Peyer's patch (tissue), 4 donors: Measurements from ENCODE around the gene SNUPN. TPM values are rescaled to one million over a fixed set of nuclear protein-coding genes. Genes with fewer than 3 reads are reported as not detected.

Experiments
- DNase-seq, 3 donors: peaks; one replicate each; pipeline ENCODE4 v3.0.0-alpha.2; 2017 to 2019
- H3K27ac ChIP-seq, 4 donors: fragments of 200-600 bp; sonication (generic); one replicate each; pipeline ENCODE4 v1.5.1; 2016 to 2019
- H3K27me3 ChIP-seq, 2 donors: fragments of 200-600 bp; sonication (generic); one replicate each; pipeline ENCODE4 v1.5.1; 2019
- H3K36me3 ChIP-seq, 3 donors: fragments of 200-600 bp; sonication (generic); one replicate each; pipeline ENCODE4 v1.5.1; 2016 to 2019
- H3K4me1 ChIP-seq, 4 donors: fragments of 200-600 bp; sonication (generic); one replicate each; pipeline ENCODE4 v1.5.1; 2016 to 2019
- H3K4me3 ChIP-seq, 4 donors: fragments of 200-600 bp; sonication (generic); 1 replicate in 3 of 4; 2 replicates in 1 of 4; pipeline ENCODE4 v1.5.1; 2016 to 2019; ENCODE audit warnings: mild to moderate bottlenecking in 1 of 4
- H3K9me3 ChIP-seq, 4 donors: fragments of 200-600 bp; sonication (generic); one replicate each; pipeline ENCODE4 v1.5.1; 2016 to 2019; ENCODE audit warnings: mild to moderate bottlenecking in 1 of 4
- POLR2A ChIP-seq, 2 donors: fragments of 450-650 bp; IDR thresholded peaks; one replicate each; pipeline ENCODE4 v1.5.1; 2017; ENCODE audit warnings: antibody characterized with exemption in 2 of 2, mild to moderate bottlenecking in 2 of 2, moderate library complexity in 2 of 2
- total RNA-seq, 4 donors: library from RNA; depleted of rRNA; stranded (reverse); fragments of >200 nt; gene quantifications; one replicate each; pipeline ENCODE4 v1.1.0, GENCODE V29; 2016
- TF ChIP-seq, protein P1 (sequence below), 6 experiments: fragments of 450-650 bp in 4 of 6; fragments of 200-600 bp in 2 of 6; sonication (generic) in 1 of 6; IDR thresholded peaks; one replicate each; pipeline ENCODE4 v1.5.1; 2017 to 2019; ENCODE audit warnings: antibody characterized with exemption in 6 of 6, mild to moderate bottlenecking in 3 of 6, moderate library complexity in 1 of 6

Gene SNUPN
- total RNA-seq: 10 to 100 TPM; 11.5 to 32.2 (median 17.4) TPM

DNA sequence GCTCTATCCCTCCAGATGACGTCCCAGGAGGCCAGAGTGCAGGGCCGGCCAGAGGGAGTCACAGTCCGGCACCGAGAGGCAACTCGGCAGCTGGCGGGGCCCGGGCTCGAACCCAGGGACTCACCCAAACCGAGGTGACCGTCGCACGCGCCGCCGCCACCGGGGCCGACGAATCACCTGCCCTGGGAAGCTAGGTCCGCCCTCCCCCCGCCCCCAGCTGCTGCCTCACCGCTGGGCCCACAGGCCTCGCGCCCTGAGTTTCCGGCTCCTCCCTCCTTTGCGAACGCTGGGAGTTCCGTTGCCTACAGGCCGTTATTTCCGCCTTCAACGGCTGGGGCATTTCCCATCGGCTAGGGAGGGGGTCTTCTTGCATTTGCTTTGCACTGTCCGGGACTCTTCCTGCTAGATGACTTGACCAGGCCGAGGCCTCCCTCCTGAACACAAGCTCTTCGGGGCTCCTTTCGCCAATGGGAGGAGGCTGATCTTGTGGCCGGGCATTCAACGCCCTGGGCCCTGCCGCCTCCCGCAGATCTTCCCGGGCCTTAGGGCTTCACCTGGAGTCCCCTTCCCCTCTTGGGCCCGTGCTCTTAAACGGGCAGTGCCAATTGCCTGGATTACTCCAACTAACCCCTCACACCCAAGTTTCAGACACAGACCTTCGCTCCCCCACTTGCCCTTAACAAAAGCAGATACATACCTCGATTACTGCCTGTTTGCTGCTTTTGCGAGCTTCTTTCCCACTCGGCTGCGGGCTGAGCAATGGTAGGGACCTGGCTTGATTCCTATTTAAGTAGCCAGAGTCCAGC, at the start of gene SNUPN:
SNUPN (minus strand) TSS at position 184 of the 806 bp plus-strand sequence. CDS start 4,674 bp downstream, outside the sequence.
- Histone ChIP-seq H3K27me3 (no peaks in the 10 kb centered on the region), H3K27ac (peak within 1 kb of the TSS; percentile 91 to 97 (median 93)), H3K9me3 (no peaks in the 10 kb centered on the region), H3K4me3 (peak within 1 kb of the TSS; percentile 88 to 93 (median 92)), H3K36me3 (no peaks in the 10 kb centered on the region), H3K4me1 (peaks cover 0 to 19% (median 0%) of the 10 kb centered on the region in 4 donors)
- peak; percentile 94 to 98 (median 97) for DNase-seq
- TF ChIP-seq, protein P1, sequence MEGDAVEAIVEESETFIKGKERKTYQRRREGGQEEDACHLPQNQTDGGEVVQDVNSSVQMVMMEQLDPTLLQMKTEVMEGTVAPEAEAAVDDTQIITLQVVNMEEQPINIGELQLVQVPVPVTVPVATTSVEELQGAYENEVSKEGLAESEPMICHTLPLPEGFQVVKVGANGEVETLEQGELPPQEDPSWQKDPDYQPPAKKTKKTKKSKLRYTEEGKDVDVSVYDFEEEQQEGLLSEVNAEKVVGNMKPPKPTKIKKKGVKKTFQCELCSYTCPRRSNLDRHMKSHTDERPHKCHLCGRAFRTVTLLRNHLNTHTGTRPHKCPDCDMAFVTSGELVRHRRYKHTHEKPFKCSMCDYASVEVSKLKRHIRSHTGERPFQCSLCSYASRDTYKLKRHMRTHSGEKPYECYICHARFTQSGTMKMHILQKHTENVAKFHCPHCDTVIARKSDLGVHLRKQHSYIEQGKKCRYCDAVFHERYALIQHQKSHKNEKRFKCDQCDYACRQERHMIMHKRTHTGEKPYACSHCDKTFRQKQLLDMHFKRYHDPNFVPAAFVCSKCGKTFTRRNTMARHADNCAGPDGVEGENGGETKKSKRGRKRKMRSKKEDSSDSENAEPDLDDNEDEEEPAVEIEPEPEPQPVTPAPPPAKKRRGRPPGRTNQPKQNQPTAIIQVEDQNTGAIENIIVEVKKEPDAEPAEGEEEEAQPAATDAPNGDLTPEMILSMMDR (IDR thresholded peaks at IDR 0.05): peak in 1 of 6 experiments; percentile 13
- peak; percentile 16 to 28 for TF ChIP-seq POLR2A (IDR thresholded peaks at IDR 0.05)

DNA sequence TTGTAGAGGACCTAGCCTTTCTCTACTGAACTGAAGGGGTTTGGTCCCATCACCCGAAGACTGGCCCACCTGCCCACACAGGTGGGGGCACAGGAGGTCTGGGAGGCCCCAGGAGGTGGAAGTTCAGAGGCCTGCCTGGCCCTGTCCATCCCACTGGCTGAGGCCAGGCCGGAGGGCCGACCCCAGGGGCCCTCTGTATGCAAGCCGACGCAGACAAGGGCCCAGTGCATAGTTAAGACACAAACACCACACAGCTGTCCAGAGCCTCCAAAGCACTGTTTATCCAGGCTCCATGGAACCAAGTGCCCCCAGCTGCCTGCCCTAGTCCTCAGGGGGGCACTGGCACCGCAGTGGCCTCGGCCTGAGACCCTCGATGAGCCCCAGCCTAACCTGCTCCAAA, 48.8 kb upstream of the SNUPN start:
- H3K27ac ChIP-seq: no peak overlapping the region

DNA sequence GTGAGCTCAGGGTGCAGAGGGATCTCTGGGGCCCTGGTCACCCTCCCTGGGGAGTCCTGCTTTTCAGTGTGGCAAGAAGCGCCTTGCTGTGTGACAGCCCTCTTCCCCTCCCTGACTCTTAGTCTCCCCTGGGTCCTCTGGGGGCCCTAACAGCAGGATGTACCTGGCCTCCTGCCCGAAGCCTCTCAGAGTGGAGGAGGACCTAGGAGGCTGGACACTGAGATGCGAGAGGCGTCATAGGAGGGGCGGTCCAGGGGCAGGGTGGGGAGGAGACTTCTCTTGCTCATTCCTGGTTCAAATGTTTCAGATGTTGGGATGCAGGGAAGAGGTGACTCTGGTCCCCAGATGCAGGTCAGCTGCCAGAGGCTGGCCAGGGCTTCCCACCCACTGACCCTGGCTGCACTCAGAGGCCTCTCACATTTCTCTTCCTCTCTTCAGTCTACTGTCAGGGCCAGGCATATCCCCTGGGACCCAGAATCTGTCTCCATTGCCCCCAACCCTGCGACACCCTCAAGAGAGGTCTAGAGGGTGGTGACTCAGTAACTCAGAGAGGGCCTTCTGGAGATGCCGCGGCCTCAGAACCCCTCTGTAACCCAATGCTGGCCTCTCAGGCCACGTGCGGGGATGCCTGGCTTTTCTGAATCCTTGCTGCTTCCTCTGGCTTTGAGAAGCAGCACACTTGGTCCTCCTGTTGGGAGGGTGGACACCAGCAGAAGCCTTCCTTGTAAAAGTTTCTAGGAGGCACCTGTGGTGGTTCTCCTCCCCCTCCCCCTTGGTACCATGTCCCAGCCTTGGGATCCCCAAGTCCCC, 48.1 kb upstream of the SNUPN start:
- Histone ChIP-seq H3K36me3 (peaks cover 0 to 3% (median 0%) of the 10 kb centered on the region in 3 donors), H3K27ac (peak overlapping the region; percentile 52 to 81 (median 63)), H3K4me1 (peaks cover 0 to 17% (median 0%) of the 10 kb centered on the region in 4 donors), H3K4me3 (no peak overlapping the region), H3K9me3 (no peaks in the 10 kb centered on the region), H3K27me3 (no peaks in the 10 kb centered on the region)
- TF ChIP-seq, protein P1 (IDR thresholded peaks at IDR 0.05): no peak
- no peak for TF ChIP-seq POLR2A (IDR thresholded peaks at IDR 0.05)
- peak in 1 of 3 donors; percentile 65 for DNase-seq

More for the DNA sequence above, 48.8 kb upstream of the SNUPN start:
- DNase-seq: no peak
- Histone ChIP-seq H3K9me3 (no peaks in the 10 kb centered on the region), H3K27me3 (no peaks in the 10 kb centered on the region), H3K36me3 (peaks cover 0 to 3% (median 0%) of the 10 kb centered on the region in 3 donors), H3K4me1 (peaks cover 0 to 17% (median 0%) of the 10 kb centered on the region in 4 donors), H3K4me3 (no peak overlapping the region)
- TF ChIP-seq, protein P1 (IDR thresholded peaks at IDR 0.05): no peak
- TF ChIP-seq POLR2A (IDR thresholded peaks at IDR 0.05): no peak

DNA sequence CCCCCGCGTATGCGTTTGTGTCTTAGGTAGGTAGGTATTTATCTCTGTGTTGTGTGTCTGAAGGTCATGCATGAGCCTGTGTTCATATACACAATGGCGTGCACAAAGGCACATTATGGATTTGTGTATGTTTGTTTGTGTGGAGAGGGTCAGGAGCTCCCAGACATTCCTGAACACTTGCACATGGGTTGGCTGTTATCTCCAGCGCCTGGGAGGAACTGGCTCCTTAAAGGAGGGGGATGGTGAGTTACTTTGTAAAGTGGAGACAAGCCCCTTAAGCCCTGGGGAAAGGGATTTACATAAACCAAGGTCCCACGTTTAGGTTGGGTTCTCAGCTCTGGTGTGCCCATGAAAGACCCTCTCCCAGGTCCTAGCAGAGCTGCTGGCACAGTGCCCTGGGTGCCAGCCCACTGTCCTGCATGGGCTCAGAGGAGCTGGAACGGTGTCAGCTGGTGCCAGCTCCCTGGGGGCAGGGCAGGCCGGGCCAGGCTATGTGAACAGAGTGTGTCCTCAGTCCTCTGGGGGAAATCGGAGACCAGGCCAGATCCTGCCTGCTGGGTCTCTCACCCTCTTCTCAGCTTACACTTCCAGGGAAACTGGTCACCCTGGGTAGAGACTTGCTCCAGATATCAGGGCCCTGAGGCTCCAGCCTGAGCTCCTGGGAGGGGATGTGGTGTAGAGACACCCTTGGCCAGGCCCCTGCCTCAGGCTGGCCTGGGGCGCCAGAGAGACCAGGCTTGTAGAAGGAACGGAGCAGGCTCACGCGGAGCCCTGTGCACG, 47.3 kb upstream of the SNUPN start:
- no peaks in the 10 kb centered on the region for H3K9me3 ChIP-seq
- DNase-seq: no peak
- H3K36me3 ChIP-seq: peaks cover 0 to 3% (median 0%) of the 10 kb centered on the region in 3 donors
- H3K27me3 ChIP-seq: no peaks in the 10 kb centered on the region
- H3K4me1 ChIP-seq: peaks cover 0 to 17% (median 0%) of the 10 kb centered on the region in 4 donors
- H3K4me3 ChIP-seq: no peak overlapping the region
- H3K27ac ChIP-seq: peak overlapping the region; percentile 52 to 81 (median 63)
- TF ChIP-seq POLR2A (IDR thresholded peaks at IDR 0.05): no peak
- TF ChIP-seq, protein P1 (IDR thresholded peaks at IDR 0.05): no peak
